ENCODE data around the gene UBA1. TPM values are rescaled to one million over a fixed set of nuclear protein-coding genes. Genes with fewer than 3 reads are reported as not detected.

UBA1 gene
- total and polyA plus RNA-seq, 2 donors (not counting 3 experiments of a cell fraction or from before 2014, with no cell fraction given), result 237 to 297 TPM

- dilution Hi-C loops (cut with MboI; ENCODE audit: extremely low pct_ligation_motif_present, low sequenced_read_pairs), result no loop called here
- CTCF ChIA-PET, result interaction anchor here (1.7 to 3.4 kb wide), 2 partner anchors 193 to 332 kb away, joined by 11 to 17 read pairs; no protein-coding TSS in a partner anchor
Observed at GRCh38 chrX:47191331-47191730, 2.3 kb upstream of the UBA1 start.

More at GRCh38 chrX:47191331-47191730, 2.3 kb upstream of the UBA1 start:
- peaks cover 0 to 4% of the 10 kb centered on the region in 2 experiments for H3K36me3 ChIP-seq (ENCODE audit: control insufficient read depth in 2 of 2, extremely low read depth in 1 of 2, insufficient read depth in 2 of 2, low read length in 2 of 2)
- peak overlapping the region; percentile 70 for H3K4me2 ChIP-seq (ENCODE audit: insufficient read depth, low read length)
- H3K79me2 ChIP-seq (ENCODE audit: control insufficient read depth, insufficient read depth, low read length), result peaks cover 34% of the 10 kb centered on the region
- no TSS peak for BruUV-seq (replicated peaks)
- POLR2A ChIA-PET, result interaction anchor here (0.6 kb wide), 1 partner anchor 24 kb away, joined by 5 read pairs; no protein-coding TSS in a partner anchor
- peak; percentile 69 for FAIRE-seq
- peak overlapping the region; percentile 24 for H3K27ac ChIP-seq (ENCODE audit: insufficient read depth, low read depth, low read length)
- H3K4me3 ChIP-seq (replicated peaks in 1 of 3; ENCODE audit: insufficient read depth in 1 of 3, low read depth in 1 of 3, low read length in 3 of 3), result peak overlapping the region; percentile 64 to 77 (median 73)
- no peak for TF ChIP-seq JUN (IDR thresholded peaks at IDR 0.05; ENCODE audit: borderline replicate concordance, insufficient read depth, insufficient read length, low read depth)
- no peak for TF ChIP-seq POLR2A (IDR thresholded peaks at IDR 0.05; ENCODE audit: low read depth, low read length)
- no peak for TF ChIP-seq EZH2 (IDR thresholded peaks at IDR 0.05; ENCODE audit: borderline replicate concordance, low read depth, low read length, severe bottlenecking)
- no peak for TF ChIP-seq GATA2 (IDR thresholded peaks at IDR 0.05; ENCODE audit: insufficient read depth, insufficient read length, low read depth, low read length)
- TF ChIP-seq MAX (IDR thresholded peaks at IDR 0.05; ENCODE audit: insufficient read depth, insufficient read length), result no peak
- TF ChIP-seq MYC (IDR thresholded peaks at IDR 0.05; ENCODE audit: low read depth, low read length), result no peak
- no peak for TF ChIP-seq CTCF (IDR thresholded peaks at IDR 0.05; ENCODE audit: extremely low read depth in 1 of 2, insufficient read depth in 1 of 2, low read depth in 1 of 2, low read length in 2 of 2)
- no peak for TF ChIP-seq FOS (IDR thresholded peaks at IDR 0.05; ENCODE audit: borderline replicate concordance, insufficient read depth, low read length)
- TF ChIP-seq POLR2AphosphoS5 (IDR thresholded peaks at IDR 0.05; ENCODE audit: insufficient read depth, low read depth, low read length), result no peak
- H3K9ac ChIP-seq (replicated peaks; ENCODE audit: extremely low read depth, insufficient read depth, low read length), result peak overlapping the region; percentile 56
- peaks cover 29% of the 10 kb centered on the region for H3K4me1 ChIP-seq (ENCODE audit: control insufficient read depth, extremely low read depth, insufficient read depth, low read length)
- H2AFZ ChIP-seq (ENCODE audit: low read depth, low read length), result peak overlapping the region; percentile 60
- H4K20me1 ChIP-seq (replicated peaks; ENCODE audit: control insufficient read depth, extremely low read depth, insufficient read depth, low read length), result no peaks in the 10 kb centered on the region
- no peaks in the 10 kb centered on the region for H3K27me3 ChIP-seq (ENCODE audit: control insufficient read depth in 2 of 2, insufficient read depth in 2 of 2, low read length in 2 of 2)
- H3K9me1 ChIP-seq (replicated peaks; ENCODE audit: control insufficient read depth, extremely low read depth, insufficient read depth, low read length), result no peaks in the 10 kb centered on the region
- no peaks in the 10 kb centered on the region for H3K9me3 ChIP-seq (replicated peaks; ENCODE audit: control insufficient read depth, insufficient read depth, low read length)
- intact Hi-C loops (cut with micrococcal nuclease), result loop anchor here (5.0 kb wide), 1 partner anchor 446 kb away; no protein-coding TSS in a partner anchor
- DNase-seq (ENCODE audit: low read depth, low spot score), result peak; percentile 9

All from endothelial cell of umbilical vein (primary cell).